Stimulated activated CD8-positive, alpha-beta memory T cell treated with anti-CD3 and anti-CD28 coated beads, Interleukin-12 subunit alpha, Interleukin-12 subunit beta, amount 100 ng/mL, for 4 hours (primary cell): ENCODE results near the gene ZNF90.
"Not testable (repeated sequence)": the region's sequence is repeated elsewhere in the genome, so short reads cannot be mapped to it uniquely, and the experiment has no call there.

Source experiments
- DNase-seq: peaks from one replicate; pipeline ENCODE4 v3.0.0-alpha.2; 2020; ENCODE audit warnings: low read depth

Gene ZNF90

GRCh38 chr19:20077791-20078463 is at the start of gene ZNF90:
Gene ZNF90, plus strand, starts transcription at chr19:20078000. Its CDS starts 133 bp downstream, at chr19:20078133.
- peak; percentile 62 for DNase-seq

GRCh38 chr19:20028611-20029010 is 49.2 kb upstream of the ZNF90 start:
- no peak for DNase-seq

- DNase-seq, result no peak
Measured at GRCh38 chr19:20035935-20036334, 41.9 kb upstream of the ZNF90 start.

- DNase-seq, result no peak
Measured at GRCh38 chr19:20038358-20039202, 39.2 kb upstream of the ZNF90 start.

- DNase-seq, result peak; percentile 85
Measured at GRCh38 chr19:20039203-20039723, 38.5 kb upstream of the ZNF90 start, which contains the start of gene ZNF682. Gene ZNF682, minus strand, starts transcription at chr19:20039505. Its CDS starts 160 bp downstream, at chr19:20039345.

GRCh38 chr19:20044663-20045062 is 33.1 kb upstream of the ZNF90 start:
- no peak for DNase-seq

GRCh38 chr19:20045742-20046141 is 32.1 kb upstream of the ZNF90 start:
- DNase-seq, result not testable (repeated sequence)

GRCh38 chr19:20051841-20052768 is 25.7 kb upstream of the ZNF90 start:
- peak; percentile 37 for DNase-seq

GRCh38 chr19:20058738-20059137 is 19.1 kb upstream of the ZNF90 start:
- DNase-seq, result not testable (repeated sequence)

GRCh38 chr19:20060282-20060681 is 17.5 kb upstream of the ZNF90 start:
- no peak for DNase-seq

- no peak for DNase-seq
Measured at GRCh38 chr19:20066861-20067260, 10.9 kb upstream of the ZNF90 start.

- DNase-seq, result no peak
Measured at GRCh38 chr19:20067943-20068342, 9.9 kb upstream of the ZNF90 start.

- DNase-seq, result not testable (repeated sequence)
Measured at GRCh38 chr19:20068559-20068958, 9.2 kb upstream of the ZNF90 start.

- no peak for DNase-seq
Measured at GRCh38 chr19:20070691-20071090, 7.1 kb upstream of the ZNF90 start.

GRCh38 chr19:20072936-20073335 is 4.9 kb upstream of the ZNF90 start:
- no peak for DNase-seq

GRCh38 chr19:20078581-20079031 is 806 bp downstream of the ZNF90 start:
- no peak for DNase-seq

- no peak for DNase-seq
Measured at GRCh38 chr19:20079476-20079875, 1.7 kb downstream of the ZNF90 start.

GRCh38 chr19:20080656-20081055 is 2.9 kb downstream of the ZNF90 start:
- no peak for DNase-seq

GRCh38 chr19:20082232-20082833 is 4.5 kb downstream of the ZNF90 start:
- not testable (repeated sequence) for DNase-seq

GRCh38 chr19:20082876-20083275 is 5.1 kb downstream of the ZNF90 start:
- DNase-seq, result not testable (repeated sequence)

- DNase-seq, result no peak
Measured at GRCh38 chr19:20102097-20102496, 24.3 kb downstream of the ZNF90 start.
